ENCODE results near the gene SLC44A4.

DNA sequence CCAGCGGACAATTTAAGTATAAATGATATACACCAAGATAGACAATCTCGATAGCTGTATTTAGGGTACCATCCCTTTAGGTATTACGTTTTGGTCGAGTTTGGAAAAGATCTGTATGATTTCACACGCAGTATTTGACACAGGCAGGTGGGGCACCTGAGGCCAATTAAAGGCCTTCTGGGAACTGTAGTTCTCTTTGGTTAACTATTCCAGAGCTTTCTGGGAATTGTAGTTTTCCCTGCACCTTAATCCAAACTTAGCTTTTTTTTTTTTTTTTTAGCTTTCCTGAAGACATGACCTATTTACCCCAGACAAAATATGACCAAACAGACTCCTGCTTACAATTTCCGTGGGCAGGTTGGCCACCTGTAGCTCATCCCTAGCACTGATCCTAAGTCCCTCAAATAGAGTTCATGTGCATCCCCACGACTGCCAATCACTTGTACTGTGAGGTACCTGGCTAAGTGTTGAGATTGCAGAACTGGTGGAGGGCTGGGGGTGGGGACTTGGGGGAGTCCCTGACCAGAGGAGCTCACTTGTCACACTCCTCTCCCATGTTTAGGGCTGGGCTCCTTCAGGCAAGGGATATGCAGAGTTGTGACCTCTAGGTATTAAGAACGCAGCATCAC lies 19.7 kb upstream of the SLC44A4 start:
- TF ChIP-seq POLR2A (IDR thresholded peaks at IDR 0.05; ENCODE audit: low read length), result no peak
- TF ChIP-seq GATA1 (IDR thresholded peaks at IDR 0.05; ENCODE audit: low read depth, low read length), result no peak
